SU-DHL-6 (cell line): ENCODE results near the gene AP3D1.

Experiments
- H2AFZ ChIP-seq: fragments of 200-600 bp; sonication (generic); 2 replicates; pipeline ENCODE4 v1.6.1; 2014; ENCODE audit warnings: low read depth, mild to moderate bottlenecking, moderate library complexity, mixed read lengths, antibody characterized with exemption, low read length; ENCODE audit not compliant: severe bottlenecking
- H3F3A ChIP-seq: fragments of 200-600 bp; shearing (Covaris generic); 2 replicates; pipeline ENCODE4 v1.6.0; 2016; ENCODE audit warnings: antibody characterized with exemption, mild to moderate bottlenecking; ENCODE audit not compliant: insufficient read depth
- H3K27ac ChIP-seq: fragments of 200-600 bp; sonication (generic); 2 replicates; pipeline ENCODE4 v1.5.1; 2016; ENCODE audit warnings: low read depth, mild to moderate bottlenecking, low read length, moderate library complexity, mixed read lengths
- H3K27me3 ChIP-seq: fragments of 200-600 bp; sonication (generic), shearing (Covaris generic); 2 replicates; pipeline ENCODE4 v1.6.0; 2014; ENCODE audit warnings: mild to moderate bottlenecking, low read length
- H3K36me3 ChIP-seq: fragments of 200-600 bp; sonication (generic); 2 replicates; pipeline ENCODE4 v1.6.1; 2014; ENCODE audit warnings: mild to moderate bottlenecking, low read length, mixed read lengths
- H3K4me2 ChIP-seq: fragments of 300-600, 200-600 bp; shearing (Covaris generic), sonication (generic); 2 replicates; pipeline ENCODE4 v1.6.0; 2014; ENCODE audit warnings: low read length, low read depth, mild to moderate bottlenecking; ENCODE audit not compliant: poor library complexity, severe bottlenecking
- H3K4me3 ChIP-seq: fragments of 200-600 bp; sonication (generic); 2 replicates; pipeline ENCODE4 v1.5.1; 2014; ENCODE audit warnings: antibody characterized with exemption, low read length, mild to moderate bottlenecking, mixed read lengths; ENCODE audit not compliant: insufficient read depth, poor library complexity, severe bottlenecking
- H3K79me2 ChIP-seq: fragments of 200-600 bp; sonication (generic); 2 replicates; pipeline ENCODE4 v1.6.1; 2014; ENCODE audit warnings: mild to moderate bottlenecking, low read length, moderate library complexity; ENCODE audit not compliant: insufficient read depth
- H3K9ac ChIP-seq: fragments of 200-600 bp; sonication (generic); 2 replicates; pipeline ENCODE4 v1.7.0; 2014; ENCODE audit warnings: mild to moderate bottlenecking, low read length
- H3K9me2 ChIP-seq: fragments of 200-600 bp; sonication (generic); replicated peaks from 2 replicates; pipeline ENCODE4 v1.6.1; 2014; ENCODE audit warnings: low read length; ENCODE audit not compliant: insufficient read depth
- H3K9me3 ChIP-seq: fragments of 200-600 bp; sonication (generic); 2 replicates; pipeline ENCODE4 v1.6.1; 2014; ENCODE audit warnings: low read length, mixed read lengths; ENCODE audit not compliant: insufficient read depth
- H4K20me1 ChIP-seq: fragments of 200-600 bp; sonication (generic); 2 replicates; pipeline ENCODE4 v1.6.1; 2014; ENCODE audit warnings: low read depth, mild to moderate bottlenecking, antibody characterized with exemption, low read length, moderate library complexity, mixed read lengths
- EZH2phosphoT487 ChIP-seq: fragments of 200-600 bp; sonication (generic), shearing (Covaris generic); conservative IDR thresholded peaks from 2 replicates; pipeline ENCODE4 v1.6.1; 2018; ENCODE audit warnings: mild to moderate bottlenecking, antibody characterized with exemption, low read length, moderate library complexity, mixed read lengths
- TF ChIP-seq, protein P1 (sequence below): fragments of 200-600 bp; sonication (generic); IDR thresholded peaks from one replicate; pipeline ENCODE4 v1.5.1; 2017; ENCODE audit warnings: antibody characterized with exemption, mild to moderate bottlenecking, low read length, moderate library complexity; ENCODE audit not compliant: insufficient read depth, poor library complexity, severe bottlenecking

The AP3D1 gene

GRCh38 chr19:2199215-2199614 lies 47.8 kb upstream of the AP3D1 start:
- peaks cover 20% of the 10 kb centered on the region; the same call in 1 of the 2 replicates for H3K79me2 ChIP-seq
- no peaks in the 10 kb centered on the region for H3K9me2 ChIP-seq
- H3K9ac ChIP-seq, result no peak overlapping the region
- H3K27ac ChIP-seq, result no peak overlapping the region
- H3F3A ChIP-seq, result no peaks in the 10 kb centered on the region
- H4K20me1 ChIP-seq, result no peaks in the 10 kb centered on the region
- no peaks in the 10 kb centered on the region for H3K9me3 ChIP-seq
- no peaks in the 10 kb centered on the region for H3K36me3 ChIP-seq
- TF ChIP-seq EZH2phosphoT487, result no peak
- TF ChIP-seq, protein P1, sequence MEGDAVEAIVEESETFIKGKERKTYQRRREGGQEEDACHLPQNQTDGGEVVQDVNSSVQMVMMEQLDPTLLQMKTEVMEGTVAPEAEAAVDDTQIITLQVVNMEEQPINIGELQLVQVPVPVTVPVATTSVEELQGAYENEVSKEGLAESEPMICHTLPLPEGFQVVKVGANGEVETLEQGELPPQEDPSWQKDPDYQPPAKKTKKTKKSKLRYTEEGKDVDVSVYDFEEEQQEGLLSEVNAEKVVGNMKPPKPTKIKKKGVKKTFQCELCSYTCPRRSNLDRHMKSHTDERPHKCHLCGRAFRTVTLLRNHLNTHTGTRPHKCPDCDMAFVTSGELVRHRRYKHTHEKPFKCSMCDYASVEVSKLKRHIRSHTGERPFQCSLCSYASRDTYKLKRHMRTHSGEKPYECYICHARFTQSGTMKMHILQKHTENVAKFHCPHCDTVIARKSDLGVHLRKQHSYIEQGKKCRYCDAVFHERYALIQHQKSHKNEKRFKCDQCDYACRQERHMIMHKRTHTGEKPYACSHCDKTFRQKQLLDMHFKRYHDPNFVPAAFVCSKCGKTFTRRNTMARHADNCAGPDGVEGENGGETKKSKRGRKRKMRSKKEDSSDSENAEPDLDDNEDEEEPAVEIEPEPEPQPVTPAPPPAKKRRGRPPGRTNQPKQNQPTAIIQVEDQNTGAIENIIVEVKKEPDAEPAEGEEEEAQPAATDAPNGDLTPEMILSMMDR, result peak; percentile 31
- no peak overlapping the region for H2AFZ ChIP-seq
- no peak overlapping the region for H3K4me2 ChIP-seq
- H3K27me3 ChIP-seq, result no peaks in the 10 kb centered on the region
- H3K4me3 ChIP-seq, result no peak overlapping the region

- Histone ChIP-seq H3K4me2 (no peak overlapping the region), H3K9me2 (no peaks in the 10 kb centered on the region), H3K9ac (no peak overlapping the region), H3K27ac (no peak overlapping the region), H3K36me3 (no peaks in the 10 kb centered on the region), H4K20me1 (no peaks in the 10 kb centered on the region), H3K9me3 (no peaks in the 10 kb centered on the region), H3F3A (no peaks in the 10 kb centered on the region), H2AFZ (no peak overlapping the region), H3K27me3 (no peaks in the 10 kb centered on the region), H3K4me3 (no peak overlapping the region), H3K79me2 (peaks cover 20% of the 10 kb centered on the region; the same call in 1 of the 2 replicates)
- TF ChIP-seq, protein P1, result no peak
- no peak for TF ChIP-seq EZH2phosphoT487
These were observed 47.0 kb upstream of the AP3D1 start for GRCh38 chr19:2198317-2198716.

DNA sequence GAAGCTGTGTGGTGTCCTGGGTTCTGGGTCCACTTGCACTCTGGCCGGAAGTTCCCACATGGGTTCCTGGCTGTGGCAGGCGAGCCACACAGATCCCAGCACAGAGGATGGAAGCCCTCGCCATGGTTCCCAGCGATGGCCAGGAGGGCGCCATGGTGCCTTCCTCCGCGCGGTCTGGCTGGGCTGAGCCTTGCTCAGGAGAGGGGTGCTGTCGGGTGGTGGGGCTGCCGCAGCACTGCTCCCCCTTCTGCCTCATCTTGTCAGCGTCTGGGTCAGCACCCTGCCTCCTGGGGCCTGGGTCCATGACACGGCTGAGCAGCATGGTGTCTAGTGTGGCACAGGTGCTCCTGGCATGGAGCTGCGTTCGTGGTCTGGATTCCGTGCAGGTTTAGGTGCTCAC lies 45.9 kb upstream of the AP3D1 start:
- Histone ChIP-seq H3K9ac (no peak overlapping the region), H3K36me3 (no peaks in the 10 kb centered on the region), H3K27ac (no peak overlapping the region), H3K9me2 (no peaks in the 10 kb centered on the region), H3K4me3 (no peak overlapping the region), H3K79me2 (peaks cover 20% of the 10 kb centered on the region; the same call in 1 of the 2 replicates), H3K9me3 (no peaks in the 10 kb centered on the region), H3F3A (no peaks in the 10 kb centered on the region), H3K4me2 (no peak overlapping the region), H2AFZ (no peak overlapping the region), H4K20me1 (no peaks in the 10 kb centered on the region), H3K27me3 (no peaks in the 10 kb centered on the region)
- TF ChIP-seq, protein P1, result no peak
- no peak for TF ChIP-seq EZH2phosphoT487
